ENCODE measurements around the gene KCNQ1. TPM values are rescaled to one million over a fixed set of nuclear protein-coding genes. Genes with fewer than 3 reads are reported as not detected.

Gene KCNQ1
- total and polyA plus RNA-seq, 9 of the 15 experiments (the other 6 are each of a cell fraction or from before 2014, with no cell fraction given): 0.44 TPM; not detected in 8

DNA sequence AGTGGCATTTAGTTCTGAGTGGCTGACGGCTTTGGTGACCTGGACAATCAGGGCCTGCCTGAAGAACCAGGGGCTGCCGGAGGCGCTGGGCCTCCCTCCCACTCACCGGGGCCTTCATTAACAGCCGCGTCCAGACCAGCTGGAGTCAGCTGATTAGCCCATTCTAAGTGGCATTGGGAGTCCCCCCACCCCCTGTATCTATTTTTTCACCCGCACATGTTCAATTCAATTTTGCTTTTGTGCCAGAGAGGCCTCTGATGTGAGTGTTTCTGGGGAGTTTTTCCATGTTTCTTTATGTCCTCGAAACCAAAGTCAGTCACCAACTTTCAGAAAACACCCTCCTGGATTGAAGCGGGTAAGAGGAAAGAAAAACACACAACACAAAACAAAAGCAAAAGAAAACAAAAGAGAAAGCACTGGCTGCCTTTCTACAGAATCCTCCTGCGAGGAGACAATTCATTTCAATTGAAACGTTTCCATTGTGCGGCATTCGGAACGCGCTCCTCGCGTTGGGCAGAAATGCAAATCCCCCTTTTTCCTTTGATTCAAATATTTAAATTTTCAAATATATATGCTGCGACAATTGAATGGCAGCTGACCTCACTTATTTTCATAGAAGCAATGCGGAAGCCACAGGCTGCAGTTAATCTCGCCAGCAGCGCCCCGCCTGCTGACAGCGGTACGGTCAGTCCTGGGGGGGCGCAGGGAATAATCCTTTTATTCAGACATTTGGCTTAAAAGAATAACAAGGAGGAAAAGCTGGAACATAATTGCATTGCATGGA lies 423.1 kb downstream of the KCNQ1 start (continued):
- TF ChIP-seq, protein P1, sequence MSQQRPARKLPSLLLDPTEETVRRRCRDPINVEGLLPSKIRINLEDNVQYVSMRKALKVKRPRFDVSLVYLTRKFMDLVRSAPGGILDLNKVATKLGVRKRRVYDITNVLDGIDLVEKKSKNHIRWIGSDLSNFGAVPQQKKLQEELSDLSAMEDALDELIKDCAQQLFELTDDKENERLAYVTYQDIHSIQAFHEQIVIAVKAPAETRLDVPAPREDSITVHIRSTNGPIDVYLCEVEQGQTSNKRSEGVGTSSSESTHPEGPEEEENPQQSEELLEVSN (IDR thresholded peaks at IDR 0.05; ENCODE audit: borderline replicate concordance in 1 of 2, extremely low read depth in 1 of 2, insufficient read depth in 1 of 2, insufficient read length in 1 of 2, low read depth in 1 of 2, low read length in 1 of 2, poor library complexity in 1 of 2, severe bottlenecking in 1 of 2): peak in 1 of 2 experiments; percentile 31
- no peak for TF ChIP-seq NFATC3 (IDR thresholded peaks at IDR 0.05)
- TF ChIP-seq FOXK2 (conservative IDR thresholded peaks at IDR 0.05 in 1 of 2, IDR thresholded peaks at IDR 0.05 in 1 of 2; ENCODE audit: low read depth in 2 of 2): peak; percentile 25 to 43; a peak in 1 of 4 replicates
- TF ChIP-seq, protein P2, sequence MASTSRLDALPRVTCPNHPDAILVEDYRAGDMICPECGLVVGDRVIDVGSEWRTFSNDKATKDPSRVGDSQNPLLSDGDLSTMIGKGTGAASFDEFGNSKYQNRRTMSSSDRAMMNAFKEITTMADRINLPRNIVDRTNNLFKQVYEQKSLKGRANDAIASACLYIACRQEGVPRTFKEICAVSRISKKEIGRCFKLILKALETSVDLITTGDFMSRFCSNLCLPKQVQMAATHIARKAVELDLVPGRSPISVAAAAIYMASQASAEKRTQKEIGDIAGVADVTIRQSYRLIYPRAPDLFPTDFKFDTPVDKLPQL (IDR thresholded peaks at IDR 0.05; ENCODE audit: extremely low read depth, insufficient read length): no peak
- TF ChIP-seq, protein P3, sequence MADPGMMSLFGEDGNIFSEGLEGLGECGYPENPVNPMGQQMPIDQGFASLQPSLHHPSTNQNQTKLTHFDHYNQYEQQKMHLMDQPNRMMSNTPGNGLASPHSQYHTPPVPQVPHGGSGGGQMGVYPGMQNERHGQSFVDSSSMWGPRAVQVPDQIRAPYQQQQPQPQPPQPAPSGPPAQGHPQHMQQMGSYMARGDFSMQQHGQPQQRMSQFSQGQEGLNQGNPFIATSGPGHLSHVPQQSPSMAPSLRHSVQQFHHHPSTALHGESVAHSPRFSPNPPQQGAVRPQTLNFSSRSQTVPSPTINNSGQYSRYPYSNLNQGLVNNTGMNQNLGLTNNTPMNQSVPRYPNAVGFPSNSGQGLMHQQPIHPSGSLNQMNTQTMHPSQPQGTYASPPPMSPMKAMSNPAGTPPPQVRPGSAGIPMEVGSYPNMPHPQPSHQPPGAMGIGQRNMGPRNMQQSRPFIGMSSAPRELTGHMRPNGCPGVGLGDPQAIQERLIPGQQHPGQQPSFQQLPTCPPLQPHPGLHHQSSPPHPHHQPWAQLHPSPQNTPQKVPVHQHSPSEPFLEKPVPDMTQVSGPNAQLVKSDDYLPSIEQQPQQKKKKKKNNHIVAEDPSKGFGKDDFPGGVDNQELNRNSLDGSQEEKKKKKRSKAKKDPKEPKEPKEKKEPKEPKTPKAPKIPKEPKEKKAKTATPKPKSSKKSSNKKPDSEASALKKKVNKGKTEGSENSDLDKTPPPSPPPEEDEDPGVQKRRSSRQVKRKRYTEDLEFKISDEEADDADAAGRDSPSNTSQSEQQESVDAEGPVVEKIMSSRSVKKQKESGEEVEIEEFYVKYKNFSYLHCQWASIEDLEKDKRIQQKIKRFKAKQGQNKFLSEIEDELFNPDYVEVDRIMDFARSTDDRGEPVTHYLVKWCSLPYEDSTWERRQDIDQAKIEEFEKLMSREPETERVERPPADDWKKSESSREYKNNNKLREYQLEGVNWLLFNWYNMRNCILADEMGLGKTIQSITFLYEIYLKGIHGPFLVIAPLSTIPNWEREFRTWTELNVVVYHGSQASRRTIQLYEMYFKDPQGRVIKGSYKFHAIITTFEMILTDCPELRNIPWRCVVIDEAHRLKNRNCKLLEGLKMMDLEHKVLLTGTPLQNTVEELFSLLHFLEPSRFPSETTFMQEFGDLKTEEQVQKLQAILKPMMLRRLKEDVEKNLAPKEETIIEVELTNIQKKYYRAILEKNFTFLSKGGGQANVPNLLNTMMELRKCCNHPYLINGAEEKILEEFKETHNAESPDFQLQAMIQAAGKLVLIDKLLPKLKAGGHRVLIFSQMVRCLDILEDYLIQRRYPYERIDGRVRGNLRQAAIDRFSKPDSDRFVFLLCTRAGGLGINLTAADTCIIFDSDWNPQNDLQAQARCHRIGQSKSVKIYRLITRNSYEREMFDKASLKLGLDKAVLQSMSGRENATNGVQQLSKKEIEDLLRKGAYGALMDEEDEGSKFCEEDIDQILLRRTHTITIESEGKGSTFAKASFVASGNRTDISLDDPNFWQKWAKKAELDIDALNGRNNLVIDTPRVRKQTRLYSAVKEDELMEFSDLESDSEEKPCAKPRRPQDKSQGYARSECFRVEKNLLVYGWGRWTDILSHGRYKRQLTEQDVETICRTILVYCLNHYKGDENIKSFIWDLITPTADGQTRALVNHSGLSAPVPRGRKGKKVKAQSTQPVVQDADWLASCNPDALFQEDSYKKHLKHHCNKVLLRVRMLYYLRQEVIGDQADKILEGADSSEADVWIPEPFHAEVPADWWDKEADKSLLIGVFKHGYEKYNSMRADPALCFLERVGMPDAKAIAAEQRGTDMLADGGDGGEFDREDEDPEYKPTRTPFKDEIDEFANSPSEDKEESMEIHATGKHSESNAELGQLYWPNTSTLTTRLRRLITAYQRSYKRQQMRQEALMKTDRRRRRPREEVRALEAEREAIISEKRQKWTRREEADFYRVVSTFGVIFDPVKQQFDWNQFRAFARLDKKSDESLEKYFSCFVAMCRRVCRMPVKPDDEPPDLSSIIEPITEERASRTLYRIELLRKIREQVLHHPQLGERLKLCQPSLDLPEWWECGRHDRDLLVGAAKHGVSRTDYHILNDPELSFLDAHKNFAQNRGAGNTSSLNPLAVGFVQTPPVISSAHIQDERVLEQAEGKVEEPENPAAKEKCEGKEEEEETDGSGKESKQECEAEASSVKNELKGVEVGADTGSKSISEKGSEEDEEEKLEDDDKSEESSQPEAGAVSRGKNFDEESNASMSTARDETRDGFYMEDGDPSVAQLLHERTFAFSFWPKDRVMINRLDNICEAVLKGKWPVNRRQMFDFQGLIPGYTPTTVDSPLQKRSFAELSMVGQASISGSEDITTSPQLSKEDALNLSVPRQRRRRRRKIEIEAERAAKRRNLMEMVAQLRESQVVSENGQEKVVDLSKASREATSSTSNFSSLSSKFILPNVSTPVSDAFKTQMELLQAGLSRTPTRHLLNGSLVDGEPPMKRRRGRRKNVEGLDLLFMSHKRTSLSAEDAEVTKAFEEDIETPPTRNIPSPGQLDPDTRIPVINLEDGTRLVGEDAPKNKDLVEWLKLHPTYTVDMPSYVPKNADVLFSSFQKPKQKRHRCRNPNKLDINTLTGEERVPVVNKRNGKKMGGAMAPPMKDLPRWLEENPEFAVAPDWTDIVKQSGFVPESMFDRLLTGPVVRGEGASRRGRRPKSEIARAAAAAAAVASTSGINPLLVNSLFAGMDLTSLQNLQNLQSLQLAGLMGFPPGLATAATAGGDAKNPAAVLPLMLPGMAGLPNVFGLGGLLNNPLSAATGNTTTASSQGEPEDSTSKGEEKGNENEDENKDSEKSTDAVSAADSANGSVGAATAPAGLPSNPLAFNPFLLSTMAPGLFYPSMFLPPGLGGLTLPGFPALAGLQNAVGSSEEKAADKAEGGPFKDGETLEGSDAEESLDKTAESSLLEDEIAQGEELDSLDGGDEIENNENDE (IDR thresholded peaks at IDR 0.05; ENCODE audit: low read depth, low read length): no peak
- TF ChIP-seq CAMTA2 (CRISPR knock-in tag; conservative IDR thresholded peaks at IDR 0.05): no peak
- TF ChIP-seq ILK (tag; IDR thresholded peaks at IDR 0.05; ENCODE audit: borderline replicate concordance, low read depth): no peak
- TF ChIP-seq PHF20 (IDR thresholded peaks at IDR 0.05; ENCODE audit: partially characterized antibody): no peak
- TF ChIP-seq NR2C2 (CRISPR knock-in tag; IDR thresholded peaks at IDR 0.05): no peak
- TF ChIP-seq NR2C2 (tag; IDR thresholded peaks at IDR 0.05): no peak
- no peak for TF ChIP-seq FOXK1 (CRISPR knock-in tag; IDR thresholded peaks at IDR 0.05; ENCODE audit: borderline replicate concordance)
- no peak for TF ChIP-seq U2AF2 (optimal IDR thresholded peaks at IDR 0.05; ENCODE audit: low read depth, low read length)
- TF ChIP-seq NR3C1 (CRISPR knock-in tag; IDR thresholded peaks at IDR 0.05): no peak
- peak in 1 of 2 experiments; percentile 17; a peak in 1 of 4 replicates for TF ChIP-seq RCOR1 (IDR thresholded peaks at IDR 0.05; ENCODE audit: borderline replicate concordance in 1 of 2, low read depth in 2 of 2, low read length in 2 of 2)
